HEK293 (cell line): Measurements from ENCODE around the gene KLHL12.

Experiments used
- KLF10 ChIP-seq: fragments of 450-650 bp; IDR thresholded peaks from 2 replicates; pipeline ENCODE4 v1.5.1; 2018; ENCODE audit warnings: missing biosample characterization, mild to moderate bottlenecking, missing genetic modification characterization
- KLF8 ChIP-seq: fragments of 450-650 bp; formaldehyde crosslinking; IDR thresholded peaks from 2 replicates; pipeline ENCODE4 v1.5.1; 2016; ENCODE audit warnings: missing biosample characterization, missing genetic modification characterization
- MZF1 ChIP-seq: fragments of 450-650 bp; formaldehyde crosslinking; IDR thresholded peaks from 2 replicates; pipeline ENCODE4 v1.5.1; 2017; ENCODE audit warnings: missing biosample characterization, missing genetic modification characterization, borderline replicate concordance
- OSR2 ChIP-seq: fragments of 450-650 bp; formaldehyde crosslinking; IDR thresholded peaks from 2 replicates; pipeline ENCODE4 v1.5.1; 2016; ENCODE audit warnings: missing biosample characterization, missing genetic modification characterization
- SCRT1 ChIP-seq: fragments of 450-650 bp; formaldehyde crosslinking; IDR thresholded peaks from 2 replicates; pipeline ENCODE4 v1.5.1; 2016; ENCODE audit warnings: missing biosample characterization, missing genetic modification characterization, borderline replicate concordance
- ZBTB17 ChIP-seq: fragments of 450-650 bp; formaldehyde crosslinking; IDR thresholded peaks from 2 replicates; pipeline ENCODE4 v1.5.1; 2016; ENCODE audit warnings: missing biosample characterization, missing genetic modification characterization
- ZBTB48 ChIP-seq: fragments of 450-650 bp; formaldehyde crosslinking; IDR thresholded peaks from 2 replicates; pipeline ENCODE4 v1.5.1; 2016; ENCODE audit warnings: missing biosample characterization, missing genetic modification characterization
- ZBTB7A ChIP-seq: fragments of 450-650 bp; formaldehyde crosslinking; IDR thresholded peaks from 2 replicates; pipeline ENCODE4 v1.5.1; 2016; ENCODE audit warnings: low read depth, missing biosample characterization, missing genetic modification characterization
- ZEB2 ChIP-seq: fragments of 450-650 bp; formaldehyde crosslinking; IDR thresholded peaks from 2 replicates; pipeline ENCODE4 v1.5.1; 2016; ENCODE audit warnings: missing biosample characterization, missing genetic modification characterization
- ZFHX2 ChIP-seq: fragments of 450-650 bp; formaldehyde crosslinking; conservative IDR thresholded peaks from 2 replicates; pipeline ENCODE4 v1.5.1; 2016; ENCODE audit warnings: missing biosample characterization, missing genetic modification characterization
- ZFP3 ChIP-seq: fragments of 450-650 bp; formaldehyde crosslinking; IDR thresholded peaks from 2 replicates; pipeline ENCODE4 v1.5.1; 2016; ENCODE audit warnings: low read depth, missing biosample characterization, missing genetic modification characterization
- ZIC2 ChIP-seq: fragments of 450-650 bp; formaldehyde crosslinking; IDR thresholded peaks from 2 replicates; pipeline ENCODE4 v1.5.1; 2016; ENCODE audit warnings: missing biosample characterization, missing genetic modification characterization
- ZNF10 ChIP-seq: fragments of 450-650 bp; formaldehyde crosslinking; IDR thresholded peaks from 2 replicates; pipeline ENCODE4 v1.5.1; 2017; ENCODE audit warnings: missing biosample characterization, missing genetic modification characterization
- ZNF114 ChIP-seq: fragments of 450-650 bp; formaldehyde crosslinking; IDR thresholded peaks from 2 replicates; pipeline ENCODE4 v1.5.0; 2017; ENCODE audit warnings: missing biosample characterization, missing genetic modification characterization
- ZNF266 ChIP-seq: fragments of 450-650 bp; formaldehyde crosslinking; IDR thresholded peaks from 2 replicates; pipeline ENCODE4 v1.5.1; 2016; ENCODE audit warnings: missing biosample characterization, missing genetic modification characterization, low read depth
- ZNF341 ChIP-seq: fragments of 450-650 bp; formaldehyde crosslinking; IDR thresholded peaks from 2 replicates; pipeline ENCODE4; 2016; ENCODE audit warnings: low read depth, missing biosample characterization, missing genetic modification characterization
- ZNF473 ChIP-seq: fragments of 450-650 bp; formaldehyde crosslinking; IDR thresholded peaks from 2 replicates; pipeline ENCODE4 v1.5.1; 2017; ENCODE audit warnings: missing biosample characterization, missing genetic modification characterization
- ZNF514 ChIP-seq: fragments of 450-650 bp; formaldehyde crosslinking; IDR thresholded peaks from 2 replicates; pipeline ENCODE4 v1.5.1; 2016; ENCODE audit warnings: missing biosample characterization, missing genetic modification characterization
- ZNF76 ChIP-seq: fragments of 450-650 bp; formaldehyde crosslinking; IDR thresholded peaks from 2 replicates; pipeline ENCODE4; 2016; ENCODE audit warnings: low read depth, missing biosample characterization, missing genetic modification characterization, borderline replicate concordance
- ZNF843 ChIP-seq: fragments of 450-650 bp; formaldehyde crosslinking; IDR thresholded peaks from 2 replicates; pipeline ENCODE4 v1.5.1; 2016; ENCODE audit warnings: missing biosample characterization, missing genetic modification characterization
- ZSCAN23 ChIP-seq: fragments of 450-650 bp; formaldehyde crosslinking; IDR thresholded peaks from 2 replicates; pipeline ENCODE4 v1.5.1; 2016; ENCODE audit warnings: missing biosample characterization, missing genetic modification characterization
- ZXDB ChIP-seq: fragments of 450-650 bp; formaldehyde crosslinking; IDR thresholded peaks from 2 replicates; pipeline ENCODE4 v1.5.1; 2016; ENCODE audit warnings: missing biosample characterization, missing genetic modification characterization
- TF ChIP-seq, protein P1 (sequence below): fragments of 450-650 bp; formaldehyde crosslinking; IDR thresholded peaks from 2 replicates; pipeline ENCODE4 v1.5.1; 2016; ENCODE audit warnings: missing biosample characterization, missing genetic modification characterization, borderline replicate concordance
- TF ChIP-seq, protein P2 (sequence below): fragments of 450-650 bp; formaldehyde crosslinking; IDR thresholded peaks from 2 replicates; pipeline ENCODE4 v1.5.1; 2016; ENCODE audit warnings: missing biosample characterization, missing genetic modification characterization
- TF ChIP-seq, protein P3 (sequence below): fragments of 450-650 bp; formaldehyde crosslinking; IDR thresholded peaks from 2 replicates; pipeline ENCODE4 v1.5.1; 2017; ENCODE audit warnings: missing biosample characterization, missing genetic modification characterization
- TF ChIP-seq, protein P4 (sequence below): fragments of 450-650 bp; formaldehyde crosslinking; IDR thresholded peaks from 2 replicates; pipeline ENCODE4 v1.5.1; 2016; ENCODE audit warnings: missing biosample characterization, missing genetic modification characterization
- TF ChIP-seq, protein P5 (sequence below): fragments of 450-650 bp; formaldehyde crosslinking; IDR thresholded peaks from 2 replicates; pipeline ENCODE4 v1.5.1; 2016; ENCODE audit warnings: missing biosample characterization, missing genetic modification characterization

Gene KLHL12

DNA sequence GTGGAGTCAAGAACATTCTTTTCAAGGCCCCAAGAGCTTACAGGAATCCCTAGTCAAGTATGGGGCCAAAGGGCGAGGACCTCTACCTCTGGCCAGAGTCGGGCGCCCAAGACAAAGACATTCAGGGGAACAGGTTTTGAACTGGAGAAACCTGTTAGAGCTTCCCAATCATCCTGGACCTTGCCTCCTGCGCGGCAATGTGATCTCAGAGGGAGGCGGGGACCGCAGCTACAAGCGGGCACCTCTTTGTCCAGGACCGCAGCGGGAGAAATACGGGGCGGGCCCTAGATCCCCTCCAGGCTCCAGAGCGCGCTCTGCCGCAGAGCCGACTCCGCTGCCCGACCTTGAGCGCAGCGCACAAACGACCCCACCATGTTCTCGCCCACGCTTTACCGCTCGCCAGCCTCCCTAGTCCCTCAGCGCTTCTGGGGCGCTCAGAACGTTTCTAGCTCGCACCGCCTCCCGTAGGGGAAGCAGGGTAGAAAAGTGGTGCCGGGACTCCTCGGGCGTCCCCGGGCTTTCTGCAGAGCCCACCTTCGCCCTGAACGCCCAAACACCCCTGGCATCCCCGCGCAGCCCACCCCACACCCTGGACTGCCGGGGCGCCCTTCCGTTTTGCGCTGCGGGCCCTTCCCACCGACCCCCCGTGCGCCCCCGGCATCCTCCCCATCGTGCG lies 66.2 kb downstream of the KLHL12 start (continued):
- TF ChIP-seq, protein P1, sequence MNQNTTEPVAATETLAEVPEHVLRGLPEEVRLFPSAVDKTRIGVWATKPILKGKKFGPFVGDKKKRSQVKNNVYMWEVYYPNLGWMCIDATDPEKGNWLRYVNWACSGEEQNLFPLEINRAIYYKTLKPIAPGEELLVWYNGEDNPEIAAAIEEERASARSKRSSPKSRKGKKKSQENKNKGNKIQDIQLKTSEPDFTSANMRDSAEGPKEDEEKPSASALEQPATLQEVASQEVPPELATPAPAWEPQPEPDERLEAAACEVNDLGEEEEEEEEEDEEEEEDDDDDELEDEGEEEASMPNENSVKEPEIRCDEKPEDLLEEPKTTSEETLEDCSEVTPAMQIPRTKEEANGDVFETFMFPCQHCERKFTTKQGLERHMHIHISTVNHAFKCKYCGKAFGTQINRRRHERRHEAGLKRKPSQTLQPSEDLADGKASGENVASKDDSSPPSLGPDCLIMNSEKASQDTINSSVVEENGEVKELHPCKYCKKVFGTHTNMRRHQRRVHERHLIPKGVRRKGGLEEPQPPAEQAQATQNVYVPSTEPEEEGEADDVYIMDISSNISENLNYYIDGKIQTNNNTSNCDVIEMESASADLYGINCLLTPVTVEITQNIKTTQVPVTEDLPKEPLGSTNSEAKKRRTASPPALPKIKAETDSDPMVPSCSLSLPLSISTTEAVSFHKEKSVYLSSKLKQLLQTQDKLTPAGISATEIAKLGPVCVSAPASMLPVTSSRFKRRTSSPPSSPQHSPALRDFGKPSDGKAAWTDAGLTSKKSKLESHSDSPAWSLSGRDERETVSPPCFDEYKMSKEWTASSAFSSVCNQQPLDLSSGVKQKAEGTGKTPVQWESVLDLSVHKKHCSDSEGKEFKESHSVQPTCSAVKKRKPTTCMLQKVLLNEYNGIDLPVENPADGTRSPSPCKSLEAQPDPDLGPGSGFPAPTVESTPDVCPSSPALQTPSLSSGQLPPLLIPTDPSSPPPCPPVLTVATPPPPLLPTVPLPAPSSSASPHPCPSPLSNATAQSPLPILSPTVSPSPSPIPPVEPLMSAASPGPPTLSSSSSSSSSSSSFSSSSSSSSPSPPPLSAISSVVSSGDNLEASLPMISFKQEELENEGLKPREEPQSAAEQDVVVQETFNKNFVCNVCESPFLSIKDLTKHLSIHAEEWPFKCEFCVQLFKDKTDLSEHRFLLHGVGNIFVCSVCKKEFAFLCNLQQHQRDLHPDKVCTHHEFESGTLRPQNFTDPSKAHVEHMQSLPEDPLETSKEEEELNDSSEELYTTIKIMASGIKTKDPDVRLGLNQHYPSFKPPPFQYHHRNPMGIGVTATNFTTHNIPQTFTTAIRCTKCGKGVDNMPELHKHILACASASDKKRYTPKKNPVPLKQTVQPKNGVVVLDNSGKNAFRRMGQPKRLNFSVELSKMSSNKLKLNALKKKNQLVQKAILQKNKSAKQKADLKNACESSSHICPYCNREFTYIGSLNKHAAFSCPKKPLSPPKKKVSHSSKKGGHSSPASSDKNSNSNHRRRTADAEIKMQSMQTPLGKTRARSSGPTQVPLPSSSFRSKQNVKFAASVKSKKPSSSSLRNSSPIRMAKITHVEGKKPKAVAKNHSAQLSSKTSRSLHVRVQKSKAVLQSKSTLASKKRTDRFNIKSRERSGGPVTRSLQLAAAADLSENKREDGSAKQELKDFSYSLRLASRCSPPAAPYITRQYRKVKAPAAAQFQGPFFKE (tag by site-specific recombination) = peak; percentile 78; the same call in 1 of the 2 replicates
- no peak for TF ChIP-seq ZNF266 (tag by site-specific recombination)
- peak; percentile 34; the same call in 1 of the 2 replicates for TF ChIP-seq KLF8 (tag by site-specific recombination)
- TF ChIP-seq, protein P2, sequence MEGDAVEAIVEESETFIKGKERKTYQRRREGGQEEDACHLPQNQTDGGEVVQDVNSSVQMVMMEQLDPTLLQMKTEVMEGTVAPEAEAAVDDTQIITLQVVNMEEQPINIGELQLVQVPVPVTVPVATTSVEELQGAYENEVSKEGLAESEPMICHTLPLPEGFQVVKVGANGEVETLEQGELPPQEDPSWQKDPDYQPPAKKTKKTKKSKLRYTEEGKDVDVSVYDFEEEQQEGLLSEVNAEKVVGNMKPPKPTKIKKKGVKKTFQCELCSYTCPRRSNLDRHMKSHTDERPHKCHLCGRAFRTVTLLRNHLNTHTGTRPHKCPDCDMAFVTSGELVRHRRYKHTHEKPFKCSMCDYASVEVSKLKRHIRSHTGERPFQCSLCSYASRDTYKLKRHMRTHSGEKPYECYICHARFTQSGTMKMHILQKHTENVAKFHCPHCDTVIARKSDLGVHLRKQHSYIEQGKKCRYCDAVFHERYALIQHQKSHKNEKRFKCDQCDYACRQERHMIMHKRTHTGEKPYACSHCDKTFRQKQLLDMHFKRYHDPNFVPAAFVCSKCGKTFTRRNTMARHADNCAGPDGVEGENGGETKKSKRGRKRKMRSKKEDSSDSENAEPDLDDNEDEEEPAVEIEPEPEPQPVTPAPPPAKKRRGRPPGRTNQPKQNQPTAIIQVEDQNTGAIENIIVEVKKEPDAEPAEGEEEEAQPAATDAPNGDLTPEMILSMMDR = peak; percentile 62
- TF ChIP-seq ZFP3 (tag by site-specific recombination) = no peak
- TF ChIP-seq, protein P3, sequence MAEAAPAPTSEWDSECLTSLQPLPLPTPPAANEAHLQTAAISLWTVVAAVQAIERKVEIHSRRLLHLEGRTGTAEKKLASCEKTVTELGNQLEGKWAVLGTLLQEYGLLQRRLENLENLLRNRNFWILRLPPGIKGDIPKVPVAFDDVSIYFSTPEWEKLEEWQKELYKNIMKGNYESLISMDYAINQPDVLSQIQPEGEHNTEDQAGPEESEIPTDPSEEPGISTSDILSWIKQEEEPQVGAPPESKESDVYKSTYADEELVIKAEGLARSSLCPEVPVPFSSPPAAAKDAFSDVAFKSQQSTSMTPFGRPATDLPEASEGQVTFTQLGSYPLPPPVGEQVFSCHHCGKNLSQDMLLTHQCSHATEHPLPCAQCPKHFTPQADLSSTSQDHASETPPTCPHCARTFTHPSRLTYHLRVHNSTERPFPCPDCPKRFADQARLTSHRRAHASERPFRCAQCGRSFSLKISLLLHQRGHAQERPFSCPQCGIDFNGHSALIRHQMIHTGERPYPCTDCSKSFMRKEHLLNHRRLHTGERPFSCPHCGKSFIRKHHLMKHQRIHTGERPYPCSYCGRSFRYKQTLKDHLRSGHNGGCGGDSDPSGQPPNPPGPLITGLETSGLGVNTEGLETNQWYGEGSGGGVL (tag by site-specific recombination) = peak; percentile 67; the same call in 1 of the 2 replicates
- TF ChIP-seq ZNF514 (tag by site-specific recombination) = no peak
- TF ChIP-seq ZEB2 (tag by site-specific recombination) = peak; percentile 34; the same call in 1 of the 2 replicates
- peak; percentile 85 for TF ChIP-seq ZFHX2
- TF ChIP-seq ZNF341 (tag by site-specific recombination) = peak; percentile 83; the same call in 1 of the 2 replicates
- 0 out of 2 replicates have a peak, but pooled peaks have one; percentile 21 for TF ChIP-seq ZNF843 (tag by site-specific recombination)
- TF ChIP-seq ZNF473 (tag by site-specific recombination) = no peak
- peak; percentile 47 for TF ChIP-seq ZBTB17 (tag by site-specific recombination)
- TF ChIP-seq ZBTB7A (tag by site-specific recombination) = peak; percentile 91
- TF ChIP-seq OSR2 (tag by site-specific recombination) = no peak
- no peak for TF ChIP-seq ZIC2 (tag by site-specific recombination)
- TF ChIP-seq, protein P4, sequence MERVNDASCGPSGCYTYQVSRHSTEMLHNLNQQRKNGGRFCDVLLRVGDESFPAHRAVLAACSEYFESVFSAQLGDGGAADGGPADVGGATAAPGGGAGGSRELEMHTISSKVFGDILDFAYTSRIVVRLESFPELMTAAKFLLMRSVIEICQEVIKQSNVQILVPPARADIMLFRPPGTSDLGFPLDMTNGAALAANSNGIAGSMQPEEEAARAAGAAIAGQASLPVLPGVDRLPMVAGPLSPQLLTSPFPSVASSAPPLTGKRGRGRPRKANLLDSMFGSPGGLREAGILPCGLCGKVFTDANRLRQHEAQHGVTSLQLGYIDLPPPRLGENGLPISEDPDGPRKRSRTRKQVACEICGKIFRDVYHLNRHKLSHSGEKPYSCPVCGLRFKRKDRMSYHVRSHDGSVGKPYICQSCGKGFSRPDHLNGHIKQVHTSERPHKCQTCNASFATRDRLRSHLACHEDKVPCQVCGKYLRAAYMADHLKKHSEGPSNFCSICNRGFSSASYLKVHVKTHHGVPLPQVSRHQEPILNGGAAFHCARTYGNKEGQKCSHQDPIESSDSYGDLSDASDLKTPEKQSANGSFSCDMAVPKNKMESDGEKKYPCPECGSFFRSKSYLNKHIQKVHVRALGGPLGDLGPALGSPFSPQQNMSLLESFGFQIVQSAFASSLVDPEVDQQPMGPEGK (tag by site-specific recombination) = peak; percentile 85
- TF ChIP-seq, protein P5, sequence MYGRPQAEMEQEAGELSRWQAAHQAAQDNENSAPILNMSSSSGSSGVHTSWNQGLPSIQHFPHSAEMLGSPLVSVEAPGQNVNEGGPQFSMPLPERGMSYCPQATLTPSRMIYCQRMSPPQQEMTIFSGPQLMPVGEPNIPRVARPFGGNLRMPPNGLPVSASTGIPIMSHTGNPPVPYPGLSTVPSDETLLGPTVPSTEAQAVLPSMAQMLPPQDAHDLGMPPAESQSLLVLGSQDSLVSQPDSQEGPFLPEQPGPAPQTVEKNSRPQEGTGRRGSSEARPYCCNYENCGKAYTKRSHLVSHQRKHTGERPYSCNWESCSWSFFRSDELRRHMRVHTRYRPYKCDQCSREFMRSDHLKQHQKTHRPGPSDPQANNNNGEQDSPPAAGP = 0 out of 2 replicates have a peak, but pooled peaks have one; percentile 42
- peak; percentile 53; the same call in 1 of the 2 replicates for TF ChIP-seq ZNF10
- TF ChIP-seq ZXDB = peak; percentile 71
- peak; percentile 87 for TF ChIP-seq ZNF76 (tag by site-specific recombination)
- peak; percentile 11; the same call in 1 of the 2 replicates for TF ChIP-seq MZF1
- no peak for TF ChIP-seq ZNF114 (tag by site-specific recombination)
- TF ChIP-seq ZBTB48 (tag by site-specific recombination) = peak; percentile 73; the same call in 1 of the 2 replicates
- 0 out of 2 replicates have a peak, but pooled peaks have one; percentile 76 for TF ChIP-seq SCRT1 (tag by site-specific recombination)
- 0 out of 2 replicates have a peak, but pooled peaks have one; percentile 40 for TF ChIP-seq ZSCAN23 (tag by site-specific recombination)
- TF ChIP-seq KLF10 = 0 out of 2 replicates have a peak, but pooled peaks have one; percentile 19
